OCI-LY7 (cell line): ENCODE results near the gene ANKLE2. TPM values are rescaled to one million over a fixed set of nuclear protein-coding genes. Genes with fewer than 3 reads are reported as not detected.
A peak's percentile ranks its signal among the peaks of the same experiment; 100 is the strongest.
"Not testable (repeated sequence)": the region's sequence is repeated elsewhere in the genome, so short reads cannot be mapped to it uniquely, and the experiment has no call there.

Source experiments
- BruUV-seq: library from RNA; stranded (reverse); fragments of 400-500 nt; replicated peaks from 2 replicates; lab custom pipeline; 2021; lab: Mats Ljungman, UMichigan
- CTCF ChIA-PET: fragments of 300-600 bp; sonication (Branson Sonifier 250); formaldehyde crosslinking; loops from one replicate; lab custom pipeline; 2022; ENCODE audit warnings: antibody characterized with exemption; ENCODE audit not compliant: unreplicated experiment; lab: Charles Lee
- POLR2A ChIA-PET: fragments of 300-600 bp; sonication (Branson Sonifier 250); formaldehyde crosslinking; loops from one replicate; lab custom pipeline; 2022; ENCODE audit warnings: antibody characterized with exemption; lab: Charles Lee
- DNase-seq: peaks from one replicate; pipeline ENCODE4 v3.0.0-alpha.2; 2015; ENCODE audit warnings: low spot score
- H2AFZ ChIP-seq: fragments of 200-600 bp; sonication (generic), shearing (Covaris generic); 2 replicates; pipeline ENCODE4 v1.6.1; 2014; ENCODE audit warnings: mild to moderate bottlenecking, antibody characterized with exemption, low read length, moderate library complexity
- H3K27ac ChIP-seq: fragments of 200-600 bp; sonication (generic); 2 replicates; pipeline ENCODE4 v1.5.1; 2014; ENCODE audit warnings: mixed run types, low read depth, mild to moderate bottlenecking, moderate library complexity, low read length, inconsistent platforms; ENCODE audit not compliant: poor library complexity, severe bottlenecking
- H3K36me3 ChIP-seq: fragments of 200-600 bp; sonication (generic); 2 replicates; pipeline ENCODE4 v1.6.1; 2014; ENCODE audit warnings: mild to moderate bottlenecking, antibody characterized with exemption, low read length, moderate library complexity, mixed read lengths; ENCODE audit not compliant: insufficient read depth
- H3K4me1 ChIP-seq: fragments of 200-600 bp; sonication (generic); 2 replicates; pipeline ENCODE4 v1.5.1; 2014; ENCODE audit warnings: mild to moderate bottlenecking, low read length; ENCODE audit not compliant: insufficient read depth, poor library complexity, severe bottlenecking
- H3K4me2 ChIP-seq: fragments of 200-600 bp; sonication (generic); 2 replicates; pipeline ENCODE4 v1.6.1; 2014; ENCODE audit warnings: mild to moderate bottlenecking, low read length
- H3K4me3 ChIP-seq: fragments of 200-600 bp; sonication (generic); 2 replicates; pipeline ENCODE4 v1.5.1; 2014; ENCODE audit warnings: mild to moderate bottlenecking, low read depth, low read length; ENCODE audit not compliant: poor library complexity, severe bottlenecking
- H3K79me2 ChIP-seq: fragments of 200-600 bp; sonication (generic); 2 replicates; pipeline ENCODE4 v1.6.1; 2016; ENCODE audit warnings: low read depth, mild to moderate bottlenecking, low read length, moderate library complexity, mixed read lengths; ENCODE audit not compliant: insufficient read depth
- H3K9me2 ChIP-seq: fragments of 200-600 bp; sonication (generic); 2 replicates; pipeline ENCODE4 v1.6.1; 2016; ENCODE audit warnings: mild to moderate bottlenecking, low read length, mixed read lengths; ENCODE audit not compliant: insufficient read depth
- H3K9me3 ChIP-seq: fragments of 200-600 bp; sonication (generic); 2 replicates; pipeline ENCODE4 v1.6.1; 2014; ENCODE audit warnings: mild to moderate bottlenecking, mixed run types, low read length, mixed read lengths
- H4K20me1 ChIP-seq: fragments of 200-600 bp; sonication (generic); 2 replicates; pipeline ENCODE4 v1.6.1; 2014; ENCODE audit warnings: mild to moderate bottlenecking, antibody characterized with exemption, low read length, moderate library complexity, mixed read lengths; ENCODE audit not compliant: insufficient read depth
- EZH2phosphoT487 ChIP-seq: fragments of 200-600 bp; sonication (generic); IDR thresholded peaks from 2 replicates; pipeline ENCODE4 v1.6.1; 2018; ENCODE audit warnings: low read depth, borderline replicate concordance, mild to moderate bottlenecking, mixed run types, antibody characterized with exemption, low read length, moderate library complexity, mixed read lengths
- intact Hi-C: fragments of 100-400 bp; cut with micrococcal nuclease; formaldehyde crosslinking; loops from one replicate; pipeline ENCODE4 v1.10.0; 2022; ENCODE audit not compliant: unreplicated experiment
- total RNA-seq, 2 experiments: library from RNA; depleted of rRNA in 1 of 2; stranded (reverse); fragments of >200 nt in 1 of 2; shearing (Covaris generic) in 1 of 2; gene quantifications; 2 replicates each; pipeline ENCODE4 v1.2.3, GENCODE V29; 2014 to 2022
- TF ChIP-seq, protein P1 (sequence below): fragments of 200-600 bp; sonication (generic); conservative IDR thresholded peaks from 2 replicates; pipeline ENCODE4 v1.5.1; 2014; ENCODE audit warnings: mild to moderate bottlenecking, antibody characterized with exemption, low read length, moderate library complexity, mixed read lengths

ANKLE2 gene
- total RNA-seq, 2 experiments from 2014 or later: 88.0 to 121 TPM

GRCh38 chr12:132761921-132762583 is 420 bp upstream of the ANKLE2 start:
- Histone ChIP-seq H3K36me3 (peaks cover 40% of the 10 kb centered on the region), H3K9me2 (no peaks in the 10 kb centered on the region), H2AFZ (peak overlapping the region; percentile 34; the same call in 1 of the 2 replicates), H4K20me1 (peaks cover 15% of the 10 kb centered on the region), H3K27ac (peak overlapping the region; percentile 87), H3K4me2 (peak overlapping the region; percentile 70), H3K79me2 (peaks cover 54% of the 10 kb centered on the region), H3K4me3 (peak overlapping the region; percentile 73), H3K4me1 (peaks cover 24% of the 10 kb centered on the region), H3K9me3 (no peaks in the 10 kb centered on the region)
- ChIA-PET CTCF (no interaction called here), POLR2A (interaction anchor here (0.7 to 1.1 kb wide), 2 partner anchors 9 to 58 kb away, joined by 3 to 4 read pairs; no protein-coding TSS in a partner anchor)
- no TSS peak for BruUV-seq
- TF ChIP-seq EZH2phosphoT487: no peak
- TF ChIP-seq, protein P1, sequence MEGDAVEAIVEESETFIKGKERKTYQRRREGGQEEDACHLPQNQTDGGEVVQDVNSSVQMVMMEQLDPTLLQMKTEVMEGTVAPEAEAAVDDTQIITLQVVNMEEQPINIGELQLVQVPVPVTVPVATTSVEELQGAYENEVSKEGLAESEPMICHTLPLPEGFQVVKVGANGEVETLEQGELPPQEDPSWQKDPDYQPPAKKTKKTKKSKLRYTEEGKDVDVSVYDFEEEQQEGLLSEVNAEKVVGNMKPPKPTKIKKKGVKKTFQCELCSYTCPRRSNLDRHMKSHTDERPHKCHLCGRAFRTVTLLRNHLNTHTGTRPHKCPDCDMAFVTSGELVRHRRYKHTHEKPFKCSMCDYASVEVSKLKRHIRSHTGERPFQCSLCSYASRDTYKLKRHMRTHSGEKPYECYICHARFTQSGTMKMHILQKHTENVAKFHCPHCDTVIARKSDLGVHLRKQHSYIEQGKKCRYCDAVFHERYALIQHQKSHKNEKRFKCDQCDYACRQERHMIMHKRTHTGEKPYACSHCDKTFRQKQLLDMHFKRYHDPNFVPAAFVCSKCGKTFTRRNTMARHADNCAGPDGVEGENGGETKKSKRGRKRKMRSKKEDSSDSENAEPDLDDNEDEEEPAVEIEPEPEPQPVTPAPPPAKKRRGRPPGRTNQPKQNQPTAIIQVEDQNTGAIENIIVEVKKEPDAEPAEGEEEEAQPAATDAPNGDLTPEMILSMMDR: peak; percentile 41
- intact Hi-C loops: loop anchor here (1.0 kb wide), 1 partner anchor 8 kb away; no protein-coding TSS in a partner anchor
- peak; percentile 92 for DNase-seq

DNA sequence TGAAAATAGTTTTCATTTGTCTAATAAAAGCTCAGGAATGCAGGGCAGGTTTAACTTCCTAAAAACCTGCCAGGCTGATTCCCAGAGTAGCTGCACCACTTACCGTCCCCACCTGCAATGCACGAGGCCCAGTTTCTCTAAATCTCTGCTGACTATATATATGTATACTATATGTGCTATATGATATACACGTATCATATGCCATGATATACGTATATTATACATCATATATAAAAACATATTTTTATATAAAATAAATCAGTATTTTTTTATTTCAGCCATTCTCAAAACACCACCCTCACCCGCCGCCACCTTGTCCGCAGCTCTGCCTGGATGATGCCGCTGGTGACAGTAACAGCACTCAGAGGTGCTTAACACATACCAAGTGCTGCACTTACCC is 2.3 kb downstream of the ANKLE2 start:
- POLR2A ChIA-PET: no interaction called here
- TF ChIP-seq, protein P1: no peak
- no peak for TF ChIP-seq EZH2phosphoT487
- CTCF ChIA-PET: no interaction called here

DNA sequence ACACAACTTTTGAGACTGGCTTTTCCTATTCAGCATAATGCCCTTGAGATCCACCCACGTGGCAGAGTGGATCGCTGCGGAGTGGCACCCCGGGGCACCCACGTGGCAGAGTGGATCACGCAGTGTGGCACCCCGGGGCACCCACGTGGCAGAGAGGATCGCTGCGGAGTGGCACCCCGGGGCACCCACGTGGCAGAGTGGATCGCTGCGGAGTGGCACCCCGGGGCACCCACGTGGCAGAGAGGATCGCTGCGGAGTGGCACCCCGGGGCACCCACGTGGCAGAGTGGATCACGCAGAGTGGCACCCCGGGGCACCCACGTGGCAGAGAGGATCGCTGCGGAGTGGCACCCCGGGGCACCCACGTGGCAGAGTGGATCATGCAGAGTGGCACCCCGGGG is 2.8 kb downstream of the ANKLE2 start:
- CTCF ChIA-PET: not testable (repeated sequence)
- peaks cover 21% of the 10 kb centered on the region for H4K20me1 ChIP-seq

More for the DNA sequence above, 2.3 kb downstream of the ANKLE2 start:
- no peak overlapping the region for H2AFZ ChIP-seq
- peak overlapping the region; percentile 85; the same call in 1 of the 2 replicates for H3K4me2 ChIP-seq
- no peak overlapping the region for H3K27ac ChIP-seq
- no peaks in the 10 kb centered on the region for H3K9me3 ChIP-seq
- peaks cover 22% of the 10 kb centered on the region for H3K4me1 ChIP-seq
- no peak for DNase-seq
- no peaks in the 10 kb centered on the region for H3K9me2 ChIP-seq
- no TSS peak for BruUV-seq
- peaks cover 67% of the 10 kb centered on the region for H3K36me3 ChIP-seq
- H4K20me1 ChIP-seq: peaks cover 19% of the 10 kb centered on the region
- peak overlapping the region; percentile 97 for H3K4me3 ChIP-seq
- intact Hi-C loops: no loop called here
- H3K79me2 ChIP-seq: peaks cover 76% of the 10 kb centered on the region

More for the DNA sequence above, 2.8 kb downstream of the ANKLE2 start:
- H3K9me3 ChIP-seq, BruUV-seq, DNase-seq, POLR2A ChIA-PET, intact Hi-C loops, H3K9me2 ChIP-seq, H3K4me3 ChIP-seq, H2AFZ ChIP-seq, H3K27ac ChIP-seq, H3K4me2 ChIP-seq: not testable (repeated sequence)
- Histone ChIP-seq H3K79me2 (peaks cover 81% of the 10 kb centered on the region), H3K36me3 (peaks cover 72% of the 10 kb centered on the region), H3K4me1 (peaks cover 22% of the 10 kb centered on the region)
